ENCODE data around the gene CSRNP3. TPM values are rescaled to one million over a fixed set of nuclear protein-coding genes. Genes with fewer than 3 reads are reported as not detected.

Gene CSRNP3
- total and polyA plus RNA-seq, 9 donors = 2.9 to 16.2 (median 6.9) TPM

- no peaks in the 10 kb centered on the region for H3K27me3 ChIP-seq
- peaks cover 3% of the 10 kb centered on the region for H3K4me1 ChIP-seq (ENCODE audit: insufficient read depth)
- no peaks in the 10 kb centered on the region for H3K9me3 ChIP-seq
- intact Hi-C loops (cut with DNase I) = no loop called here
- no peaks in the 10 kb centered on the region for H3K36me3 ChIP-seq
- H3K27ac ChIP-seq = no peak overlapping the region
- 90 to 92% (median 90%) methylated on average over 4 of the region's 4 CpGs for WGBS, 3 donors
- TF ChIP-seq POLR2A (IDR thresholded peaks at IDR 0.05) = no peak
- TF ChIP-seq, protein P1, sequence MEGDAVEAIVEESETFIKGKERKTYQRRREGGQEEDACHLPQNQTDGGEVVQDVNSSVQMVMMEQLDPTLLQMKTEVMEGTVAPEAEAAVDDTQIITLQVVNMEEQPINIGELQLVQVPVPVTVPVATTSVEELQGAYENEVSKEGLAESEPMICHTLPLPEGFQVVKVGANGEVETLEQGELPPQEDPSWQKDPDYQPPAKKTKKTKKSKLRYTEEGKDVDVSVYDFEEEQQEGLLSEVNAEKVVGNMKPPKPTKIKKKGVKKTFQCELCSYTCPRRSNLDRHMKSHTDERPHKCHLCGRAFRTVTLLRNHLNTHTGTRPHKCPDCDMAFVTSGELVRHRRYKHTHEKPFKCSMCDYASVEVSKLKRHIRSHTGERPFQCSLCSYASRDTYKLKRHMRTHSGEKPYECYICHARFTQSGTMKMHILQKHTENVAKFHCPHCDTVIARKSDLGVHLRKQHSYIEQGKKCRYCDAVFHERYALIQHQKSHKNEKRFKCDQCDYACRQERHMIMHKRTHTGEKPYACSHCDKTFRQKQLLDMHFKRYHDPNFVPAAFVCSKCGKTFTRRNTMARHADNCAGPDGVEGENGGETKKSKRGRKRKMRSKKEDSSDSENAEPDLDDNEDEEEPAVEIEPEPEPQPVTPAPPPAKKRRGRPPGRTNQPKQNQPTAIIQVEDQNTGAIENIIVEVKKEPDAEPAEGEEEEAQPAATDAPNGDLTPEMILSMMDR (IDR thresholded peaks at IDR 0.05) = no peak
- no peak for TF ChIP-seq EP300 (IDR thresholded peaks at IDR 0.05)
- no peak overlapping the region for H3K4me3 ChIP-seq
- no peak for DNase-seq
Measured at GRCh38 chr2:165566008-165566407, 96.5 kb downstream of the CSRNP3 start.

GRCh38 chr2:165567273-165567672 lies 97.8 kb downstream of the CSRNP3 start:
- no peak for DNase-seq
- Histone ChIP-seq H3K4me1 (ENCODE audit: insufficient read depth) (peaks cover 3% of the 10 kb centered on the region), H3K27me3 (no peaks in the 10 kb centered on the region), H3K9me3 (no peaks in the 10 kb centered on the region), H3K27ac (no peak overlapping the region), H3K36me3 (no peaks in the 10 kb centered on the region), H3K4me3 (no peak overlapping the region)
- intact Hi-C loops (cut with DNase I) = no loop called here
- no peak for TF ChIP-seq EP300 (IDR thresholded peaks at IDR 0.05)
- no peak for TF ChIP-seq POLR2A (IDR thresholded peaks at IDR 0.05)
- TF ChIP-seq, protein P1 (IDR thresholded peaks at IDR 0.05) = no peak
- 77 to 88% (median 83%) methylated on average over 2 of the region's 2 CpGs for WGBS, 3 donors

- intact Hi-C loops (cut with DNase I) = no loop called here
Measured at GRCh38 chr2:165568361-165568760, 98.9 kb downstream of the CSRNP3 start.

DNA sequence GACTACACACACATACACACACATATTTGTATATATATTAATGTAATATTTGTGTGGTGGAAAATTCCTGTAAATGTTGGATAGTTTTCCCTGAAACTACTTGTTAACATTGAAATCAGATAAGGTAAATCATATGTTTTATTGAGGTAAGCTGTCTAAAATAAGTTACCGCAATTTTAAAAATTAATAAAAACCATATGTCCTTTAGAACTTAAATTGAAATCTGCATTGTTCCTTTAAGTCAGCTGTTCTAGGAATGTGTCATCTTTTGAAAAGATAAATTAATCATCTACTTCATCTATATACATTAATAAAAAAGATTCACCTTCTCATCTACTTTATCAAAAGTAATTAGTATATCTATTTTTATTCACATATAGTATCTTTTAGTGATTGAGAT lies 102.0 kb downstream of the CSRNP3 start:
- no peak overlapping the region for H3K4me3 ChIP-seq
- intact Hi-C loops (cut with DNase I) = no loop called here
- DNase-seq = no peak
- no peaks in the 10 kb centered on the region for H3K9me3 ChIP-seq
- no peaks in the 10 kb centered on the region for H3K36me3 ChIP-seq
- WGBS, 3 donors = 88 to 95% (median 95%) methylated on average over 1 of the region's 1 CpG
- no peaks in the 10 kb centered on the region for H3K4me1 ChIP-seq (ENCODE audit: insufficient read depth)
- no peaks in the 10 kb centered on the region for H3K27me3 ChIP-seq
- TF ChIP-seq POLR2A (IDR thresholded peaks at IDR 0.05) (no peak), EP300 (IDR thresholded peaks at IDR 0.05) (no peak)
- TF ChIP-seq, protein P1 (IDR thresholded peaks at IDR 0.05) = no peak
- no peak overlapping the region for H3K27ac ChIP-seq

More at GRCh38 chr2:165568361-165568760, 98.9 kb downstream of the CSRNP3 start:
- no peaks in the 10 kb centered on the region for H3K36me3 ChIP-seq
- H3K4me1 ChIP-seq (ENCODE audit: insufficient read depth) = peaks cover 2% of the 10 kb centered on the region
- no peak for TF ChIP-seq EP300 (IDR thresholded peaks at IDR 0.05)
- TF ChIP-seq, protein P1 (IDR thresholded peaks at IDR 0.05) = no peak
- TF ChIP-seq POLR2A (IDR thresholded peaks at IDR 0.05) = no peak
- DNase-seq = no peak
- H3K9me3 ChIP-seq = no peaks in the 10 kb centered on the region
- H3K27me3 ChIP-seq = no peaks in the 10 kb centered on the region
- H3K4me3 ChIP-seq = no peak overlapping the region
- H3K27ac ChIP-seq = no peak overlapping the region

All from ovary (tissue), 9 donors.